GM19455 (cell line): ENCODE data around the gene MICAL1.

Experiments
- ATAC-seq: cut with Tn5 transposase; IDR thresholded peaks from one replicate; pipeline ENCODE4 v1.9.1; 2021; ENCODE audit not compliant: unreplicated experiment

Gene MICAL1

GRCh38 chr6:109454496-109455436, 806 bp downstream of the MICAL1 start:
- peak; percentile 28 for ATAC-seq

- ATAC-seq: no peak
Observed at GRCh38 chr6:109453594-109454495, 1.7 kb downstream of the MICAL1 start.

DNA sequence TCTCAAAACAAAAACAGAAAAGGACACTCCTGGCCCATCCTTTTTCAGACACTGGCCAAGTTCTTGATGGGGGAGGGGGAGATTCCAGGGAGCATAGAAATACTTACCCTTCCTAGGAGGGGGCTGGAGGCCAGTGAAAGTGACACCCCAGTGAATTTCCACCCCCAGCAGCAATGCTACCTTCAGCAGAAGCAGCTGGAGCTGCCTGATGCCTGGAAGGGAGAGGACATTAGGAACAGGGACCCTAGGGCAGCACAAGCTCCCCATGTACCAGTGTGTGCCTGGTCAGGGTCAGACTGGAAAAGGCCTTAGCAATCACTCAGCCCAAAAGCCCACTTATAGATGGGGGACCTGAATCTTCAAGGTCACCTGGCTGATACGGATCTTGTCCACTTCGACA, 2.4 kb downstream of the MICAL1 start:
- no peak for ATAC-seq

- no peak for ATAC-seq
Observed at GRCh38 chr6:109452181-109452580, 3.4 kb downstream of the MICAL1 start.

- no peak for ATAC-seq
Observed at GRCh38 chr6:109451376-109451775, 4.2 kb downstream of the MICAL1 start.

GRCh38 chr6:109450801-109451200, 4.8 kb downstream of the MICAL1 start:
- ATAC-seq: no peak

GRCh38 chr6:109449795-109450673, 5.5 kb downstream of the MICAL1 start:
- ATAC-seq: no peak

GRCh38 chr6:109449064-109449794, 6.3 kb downstream of the MICAL1 start:
- no peak for ATAC-seq

DNA sequence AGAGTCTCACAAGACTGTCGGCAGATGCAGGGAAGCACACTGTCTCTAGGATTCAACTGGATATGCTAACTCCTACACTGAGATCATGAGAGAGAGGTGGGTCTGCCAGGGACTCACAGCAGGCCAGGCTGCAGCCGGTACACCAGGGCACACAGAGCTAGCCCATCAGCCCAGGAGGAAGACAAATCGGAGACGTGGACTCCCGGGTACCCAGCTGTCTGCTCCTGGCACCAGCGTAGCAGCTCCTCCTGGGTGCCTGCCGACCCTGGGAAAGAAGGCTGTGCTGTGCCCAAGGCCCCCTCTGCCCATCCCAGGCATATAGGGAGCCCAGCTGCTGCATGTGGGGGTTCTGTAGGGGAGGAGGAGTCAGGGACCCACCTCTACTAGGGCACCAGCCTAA, 7.0 kb downstream of the MICAL1 start:
- no peak for ATAC-seq

- no peak for ATAC-seq
Observed at GRCh38 chr6:109447878-109448555, 7.6 kb downstream of the MICAL1 start.

DNA sequence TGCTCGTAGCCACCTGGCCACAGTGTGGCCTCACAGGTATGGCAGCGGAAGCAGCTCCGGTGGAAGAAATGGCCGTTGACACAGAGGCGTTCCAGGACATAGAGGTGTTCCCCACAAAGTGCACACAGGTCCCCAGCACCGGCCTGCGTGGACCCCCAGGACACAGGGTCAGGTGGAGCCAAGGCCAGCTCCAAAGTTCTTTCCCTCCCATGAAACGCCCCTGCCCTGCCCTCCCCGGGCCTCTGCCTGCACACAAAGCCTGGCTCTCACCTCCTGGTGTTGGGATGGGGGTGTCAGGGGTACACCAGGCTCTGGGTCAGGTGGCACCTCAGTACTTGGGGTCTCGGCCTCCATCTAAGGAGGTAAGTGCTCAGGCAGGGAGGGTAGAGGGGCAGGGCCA, 8.5 kb downstream of the MICAL1 start:
- no peak for ATAC-seq

GRCh38 chr6:109446541-109446940, 9.0 kb downstream of the MICAL1 start:
- ATAC-seq: no peak

DNA sequence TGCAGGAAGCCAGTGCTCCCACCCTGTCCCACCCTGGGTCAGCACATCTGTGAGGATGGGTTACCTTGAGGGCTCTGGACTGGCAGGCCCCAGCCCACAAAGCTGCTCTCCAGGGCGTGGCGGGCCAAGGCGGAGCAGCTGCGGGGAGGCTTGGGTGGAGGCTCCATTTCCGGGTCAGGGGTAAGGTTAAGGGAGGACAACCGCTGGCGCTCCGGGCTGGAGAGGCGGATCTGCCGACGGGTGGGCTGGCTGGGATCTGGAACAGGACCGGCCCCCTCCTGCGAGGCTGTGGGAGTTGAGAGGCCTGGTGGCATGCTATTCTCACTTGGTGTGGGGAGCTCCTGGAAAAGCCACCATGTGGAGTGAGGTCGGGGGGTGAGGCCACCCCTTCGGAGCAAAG, 9.5 kb downstream of the MICAL1 start:
- ATAC-seq: no peak

- no peak for ATAC-seq
Observed at GRCh38 chr6:109445382-109445781, 10.2 kb downstream of the MICAL1 start.

DNA sequence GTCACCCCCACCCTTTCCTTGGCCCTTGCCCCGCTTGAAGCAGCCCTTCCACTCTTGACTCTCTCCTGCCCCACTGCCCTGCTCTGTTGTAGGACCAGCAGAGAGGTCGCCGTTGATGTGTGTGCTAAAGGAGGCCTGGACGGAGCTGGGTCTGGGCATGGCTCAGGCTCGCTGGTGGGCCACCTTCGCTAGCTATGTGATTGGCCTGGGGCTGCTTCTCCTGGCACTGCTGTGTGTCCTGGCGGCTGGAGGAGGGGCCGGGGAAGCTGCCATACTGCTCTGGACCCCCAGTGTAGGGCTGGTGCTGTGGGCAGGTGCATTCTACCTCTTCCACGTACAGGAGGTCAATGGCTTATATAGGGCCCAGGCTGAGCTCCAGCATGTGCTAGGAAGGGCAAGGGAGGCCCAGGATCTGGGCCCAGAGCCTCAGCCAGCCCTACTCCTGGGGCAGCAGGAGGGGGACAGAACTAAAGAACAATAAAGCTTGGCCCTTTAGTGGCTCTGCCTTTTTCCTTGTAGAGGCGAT, 12.1 kb downstream of the MICAL1 start:
- no peak for ATAC-seq

DNA sequence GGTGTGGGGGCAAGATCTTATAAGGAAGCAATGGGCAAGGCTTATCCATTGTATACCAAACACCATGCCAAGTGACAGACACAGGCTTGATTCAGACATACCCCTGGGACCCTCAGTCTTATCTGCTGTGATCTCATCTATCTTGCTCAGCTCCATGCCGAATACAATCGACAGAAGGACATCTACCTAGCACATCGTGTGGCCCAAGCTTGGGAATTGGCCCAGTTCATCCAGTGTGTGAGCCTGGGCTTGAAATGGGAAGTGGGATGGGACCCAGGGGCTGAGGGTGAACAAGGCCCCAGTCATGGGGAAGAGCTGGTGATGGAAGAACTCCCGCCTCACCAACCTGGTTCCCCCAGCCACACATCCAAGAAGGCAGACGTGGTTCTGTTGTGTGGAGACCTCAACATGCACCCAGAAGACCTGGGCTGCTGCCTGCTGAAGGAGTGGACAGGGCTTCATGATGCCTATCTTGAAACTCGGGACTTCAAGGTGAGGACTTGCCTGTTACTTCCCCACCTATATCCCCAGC, 13.1 kb downstream of the MICAL1 start:
- ATAC-seq: no peak

- ATAC-seq: peak; percentile 26
Observed at GRCh38 chr6:109441069-109441816, 14.3 kb downstream of the MICAL1 start.

DNA sequence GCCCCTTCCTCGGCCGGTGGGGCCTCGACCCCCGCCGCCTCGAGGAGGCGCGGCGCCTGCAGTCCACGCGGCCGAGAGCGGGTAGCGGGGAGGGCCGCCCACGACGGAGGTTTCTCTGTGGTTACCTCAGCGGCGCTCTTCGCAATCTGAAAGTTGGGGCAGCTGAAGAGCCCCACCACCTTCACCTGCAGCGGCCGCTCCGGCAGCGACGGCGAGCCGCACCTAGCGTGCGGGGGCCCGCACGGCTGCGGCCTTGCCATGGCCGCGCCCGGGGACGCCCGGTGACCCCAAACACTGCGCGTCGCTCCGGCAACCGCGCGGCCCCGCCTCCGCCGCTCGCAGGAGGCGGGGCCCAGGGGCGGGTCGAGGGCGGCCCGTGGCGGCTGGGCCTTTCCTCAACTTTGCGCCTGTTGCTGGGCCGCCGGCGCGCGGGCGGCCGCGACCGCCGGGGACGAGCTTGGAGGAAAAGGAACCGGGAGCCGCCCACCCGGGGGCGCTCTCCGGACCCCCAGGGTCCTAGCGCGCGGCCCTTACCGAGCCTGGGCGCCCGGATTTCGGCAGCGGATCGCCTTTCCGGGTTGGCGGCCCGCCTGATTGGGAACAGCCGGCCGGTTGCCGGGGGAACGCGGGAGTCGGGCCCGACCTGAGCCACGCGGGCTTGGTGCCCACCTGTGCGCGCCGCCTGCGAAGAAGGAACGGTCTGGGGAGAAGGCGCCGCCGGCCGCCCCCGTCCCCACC, 15.1 kb downstream of the MICAL1 start, which contains the start of the genes PPIL6 and SMPD2:
Gene PPIL6 (minus strand): TSS at position 298 of the 738 bp plus-strand sequence. CDS start 38 bp downstream, at position 260.
Gene SMPD2 (plus strand): TSS at position 394 of the 738 bp plus-strand sequence. CDS start 398 bp downstream, outside the sequence.
- peak; percentile 94 for ATAC-seq
